ENCODE results near the gene SMCHD1. TPM values are rescaled to one million over a fixed set of nuclear protein-coding genes. Genes with fewer than 3 reads are reported as not detected.

The SMCHD1 gene
- total RNA-seq, 1 experiment from 2014 or later, result 180 TPM

DNA sequence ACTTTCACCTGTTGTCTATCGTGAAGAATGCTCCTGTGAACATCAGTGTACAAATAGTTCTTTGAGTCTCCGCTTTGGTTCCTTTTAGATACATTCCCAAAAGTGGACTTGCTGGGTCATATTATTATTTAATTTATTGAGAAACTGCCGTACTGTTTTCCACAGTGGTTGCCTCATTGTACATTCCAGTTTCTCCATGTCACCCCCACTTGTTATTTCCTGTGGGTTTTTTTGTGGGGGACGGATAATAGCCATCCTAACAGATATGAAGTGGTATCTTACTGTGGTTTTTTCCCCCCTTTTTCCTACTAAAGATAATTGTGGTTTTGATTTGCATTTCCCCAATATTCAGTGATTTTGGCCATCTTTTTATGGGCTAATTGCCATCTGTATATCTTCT is 53.8 kb downstream of the SMCHD1 start:
- H3K27me3 ChIP-seq (ENCODE audit: low read length), result no peaks in the 10 kb centered on the region
- no peaks in the 10 kb centered on the region for H3K9me2 ChIP-seq (replicated peaks; ENCODE audit: insufficient read depth, low read length)
- no peaks in the 10 kb centered on the region for H4K20me1 ChIP-seq (ENCODE audit: insufficient read depth, low read depth, low read length)
- H3K4me3 ChIP-seq (ENCODE audit: low read length), result no peak overlapping the region
- no peaks in the 10 kb centered on the region for H3K4me1 ChIP-seq (ENCODE audit: low read length)
- H3K27ac ChIP-seq (ENCODE audit: low read length), result no peak overlapping the region
- no peak for DNase-seq
- H2AFZ ChIP-seq (ENCODE audit: low read length), result no peak overlapping the region
- H3K9me3 ChIP-seq (ENCODE audit: low read length), result no peaks in the 10 kb centered on the region
- no peak overlapping the region for H3K9ac ChIP-seq (ENCODE audit: low read length)
- no peak overlapping the region for H3K4me2 ChIP-seq (ENCODE audit: low read depth, low read length, poor library complexity, severe bottlenecking)
- peaks cover 62% of the 10 kb centered on the region for H3K79me2 ChIP-seq (ENCODE audit: low read length)
- peaks cover 76% of the 10 kb centered on the region for H3K36me3 ChIP-seq (ENCODE audit: insufficient read depth, low read length)

DNA sequence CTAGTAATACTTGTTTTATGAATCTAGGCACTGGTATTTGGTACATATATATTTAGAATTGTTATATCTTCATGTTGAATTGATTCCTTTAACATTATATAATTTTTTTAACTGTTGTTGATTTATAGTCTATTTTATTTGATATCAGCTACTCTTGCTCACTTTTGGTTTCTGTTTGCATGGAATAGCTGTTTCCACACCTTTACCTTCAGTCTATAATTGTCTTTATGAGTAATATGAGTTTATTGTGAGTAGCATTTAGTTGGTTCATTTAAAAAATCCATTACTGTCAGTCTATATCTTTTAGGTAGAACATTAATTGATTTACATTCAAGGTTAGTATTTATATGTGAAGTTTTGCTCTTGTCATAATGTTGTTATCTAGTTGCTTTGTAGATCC is 58.6 kb downstream of the SMCHD1 start:
- Histone ChIP-seq H3K27me3 (ENCODE audit: low read length) (no peaks in the 10 kb centered on the region), H3K27ac (ENCODE audit: low read length) (no peak overlapping the region), H3K9me2 (replicated peaks; ENCODE audit: insufficient read depth, low read length) (no peaks in the 10 kb centered on the region), H3K4me2 (ENCODE audit: low read depth, low read length, poor library complexity, severe bottlenecking) (no peak overlapping the region), H3K36me3 (ENCODE audit: insufficient read depth, low read length) (peaks cover 61% of the 10 kb centered on the region), H2AFZ (ENCODE audit: low read length) (no peak overlapping the region), H4K20me1 (ENCODE audit: insufficient read depth, low read depth, low read length) (0 out of 2 replicates have a peak, but pooled peaks cover 6% of the 10 kb centered on the region), H3K9me3 (ENCODE audit: low read length) (no peaks in the 10 kb centered on the region), H3K4me3 (ENCODE audit: low read length) (no peak overlapping the region), H3K4me1 (ENCODE audit: low read length) (no peaks in the 10 kb centered on the region), H3K9ac (ENCODE audit: low read length) (no peak overlapping the region), H3K79me2 (ENCODE audit: low read length) (peaks cover 82% of the 10 kb centered on the region)
- DNase-seq, result no peak

DNA sequence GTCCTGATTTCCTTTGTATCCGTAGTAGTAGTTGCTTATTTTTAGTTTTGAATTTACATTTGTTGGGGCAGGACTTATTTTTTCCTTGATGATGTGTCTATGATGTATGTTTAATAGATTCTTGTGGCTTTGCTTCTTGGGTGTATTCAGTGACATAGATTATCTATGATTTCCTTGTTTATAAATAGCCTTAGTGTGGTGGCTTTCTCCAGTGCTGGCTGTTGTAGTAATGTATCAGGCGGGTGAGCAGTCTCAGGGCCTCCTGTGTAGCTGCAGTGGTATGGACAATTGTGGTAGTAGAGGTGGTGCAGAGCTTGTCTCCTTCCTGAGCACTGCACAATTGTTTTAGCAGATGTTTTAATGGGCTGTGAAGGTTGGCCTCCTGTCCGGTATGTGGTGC is 60.5 kb downstream of the SMCHD1 start:
- H3K36me3 ChIP-seq (ENCODE audit: insufficient read depth, low read length), result peaks cover 50% of the 10 kb centered on the region

DNA sequence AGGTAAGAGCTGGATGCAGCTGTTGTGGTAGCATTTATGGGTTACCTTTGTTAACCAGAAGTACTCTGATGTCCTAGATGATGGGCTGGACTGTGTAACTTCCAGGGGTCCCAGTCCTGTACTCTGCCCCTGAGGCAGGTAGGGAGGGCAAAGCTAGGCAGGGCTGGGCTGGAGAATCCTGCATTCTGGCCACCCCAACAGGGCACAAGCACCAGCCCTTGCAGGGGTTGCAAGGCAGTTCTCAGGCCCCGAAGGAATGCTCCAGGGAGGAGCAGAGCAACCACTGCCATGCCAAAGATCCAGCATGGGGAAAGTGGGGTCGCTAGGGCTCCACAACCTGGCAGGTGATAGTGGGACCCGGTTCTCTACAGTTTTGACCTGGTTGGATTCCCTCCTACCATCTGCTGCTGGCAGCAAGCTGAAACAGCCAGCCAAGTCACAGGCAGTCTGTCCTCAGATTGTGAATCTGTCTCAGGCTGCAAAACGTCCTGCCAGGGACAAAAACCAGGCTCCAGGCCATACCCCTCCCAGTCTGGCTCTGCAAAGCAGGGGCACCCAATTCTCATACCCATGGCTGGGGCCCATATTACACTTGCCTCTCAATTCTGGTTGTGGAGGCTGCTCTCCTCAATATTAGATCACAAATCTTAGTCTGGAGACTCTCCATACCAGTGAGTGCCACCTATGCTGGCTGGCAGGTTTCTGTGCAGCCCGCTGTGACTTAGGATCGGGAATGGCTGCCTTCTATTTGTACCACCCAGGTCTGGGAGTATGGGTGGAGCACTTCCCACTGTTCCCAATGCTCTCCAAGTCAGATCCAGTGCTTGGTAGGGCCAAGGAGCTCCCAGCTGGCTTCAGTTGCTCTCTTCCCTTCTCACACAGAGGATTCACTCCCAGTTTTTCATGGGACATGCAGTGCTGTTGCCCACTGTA is 61.1 kb downstream of the SMCHD1 start:
- Histone ChIP-seq H3K27ac (ENCODE audit: low read length) (no peak overlapping the region), H3K79me2 (ENCODE audit: low read length) (peaks cover 80% of the 10 kb centered on the region), H3K4me1 (ENCODE audit: low read length) (peaks cover 15% of the 10 kb centered on the region), H3K9ac (ENCODE audit: low read length) (no peak overlapping the region), H4K20me1 (ENCODE audit: insufficient read depth, low read depth, low read length) (0 out of 2 replicates have a peak, but pooled peaks cover 6% of the 10 kb centered on the region), H3K4me3 (ENCODE audit: low read length) (no peak overlapping the region), H3K9me3 (ENCODE audit: low read length) (no peaks in the 10 kb centered on the region), H3K27me3 (ENCODE audit: low read length) (no peaks in the 10 kb centered on the region), H3K4me2 (ENCODE audit: low read depth, low read length, poor library complexity, severe bottlenecking) (no peak overlapping the region), H3K36me3 (ENCODE audit: insufficient read depth, low read length) (peaks cover 55% of the 10 kb centered on the region), H2AFZ (ENCODE audit: low read length) (no peak overlapping the region), H3K9me2 (replicated peaks; ENCODE audit: insufficient read depth, low read length) (no peaks in the 10 kb centered on the region)
- DNase-seq, result no peak

More for the DNA sequence above, 60.5 kb downstream of the SMCHD1 start:
- Histone ChIP-seq H3K9me3 (ENCODE audit: low read length) (no peaks in the 10 kb centered on the region), H3K9me2 (replicated peaks; ENCODE audit: insufficient read depth, low read length) (no peaks in the 10 kb centered on the region), H3K4me2 (ENCODE audit: low read depth, low read length, poor library complexity, severe bottlenecking) (no peak overlapping the region), H3K79me2 (ENCODE audit: low read length) (peaks cover 76% of the 10 kb centered on the region), H3K9ac (ENCODE audit: low read length) (no peak overlapping the region), H3K27ac (ENCODE audit: low read length) (no peak overlapping the region), H3K27me3 (ENCODE audit: low read length) (no peaks in the 10 kb centered on the region), H3K4me1 (ENCODE audit: low read length) (peaks cover 8% of the 10 kb centered on the region), H4K20me1 (ENCODE audit: insufficient read depth, low read depth, low read length) (0 out of 2 replicates have a peak, but pooled peaks cover 6% of the 10 kb centered on the region), H3K4me3 (ENCODE audit: low read length) (no peak overlapping the region), H2AFZ (ENCODE audit: low read length) (no peak overlapping the region)
- no peak for DNase-seq

DNA sequence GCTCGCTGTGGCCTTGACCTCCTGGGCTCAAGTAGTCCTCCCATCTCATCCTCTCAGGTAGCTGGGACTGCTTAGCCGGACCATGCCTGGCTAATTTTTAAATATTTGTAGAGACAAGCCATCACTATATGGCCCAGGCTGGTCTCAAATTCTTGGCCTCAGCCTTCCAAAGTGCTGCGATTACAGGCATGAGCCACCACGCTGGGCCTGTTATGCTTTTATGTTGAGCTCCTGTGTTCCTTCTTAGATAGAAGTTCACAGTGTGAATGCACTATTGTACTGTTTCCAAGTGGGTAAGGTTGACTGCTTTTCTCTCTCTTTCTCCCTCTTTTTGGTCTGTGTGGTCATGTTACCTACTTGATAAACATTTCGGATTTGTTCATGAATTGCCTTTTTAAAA is 61.9 kb downstream of the SMCHD1 start:
- 0 out of 2 replicates have a peak, but pooled peaks cover 6% of the 10 kb centered on the region for H4K20me1 ChIP-seq (ENCODE audit: insufficient read depth, low read depth, low read length)
- no peak overlapping the region for H2AFZ ChIP-seq (ENCODE audit: low read length)
- H3K27me3 ChIP-seq (ENCODE audit: low read length), result no peaks in the 10 kb centered on the region
- H3K9ac ChIP-seq (ENCODE audit: low read length), result no peak overlapping the region
- no peak overlapping the region for H3K27ac ChIP-seq (ENCODE audit: low read length)
- no peaks in the 10 kb centered on the region for H3K9me2 ChIP-seq (replicated peaks; ENCODE audit: insufficient read depth, low read length)
- no peaks in the 10 kb centered on the region for H3K9me3 ChIP-seq (ENCODE audit: low read length)
- H3K36me3 ChIP-seq (ENCODE audit: insufficient read depth, low read length), result peaks cover 55% of the 10 kb centered on the region
- H3K4me2 ChIP-seq (ENCODE audit: low read depth, low read length, poor library complexity, severe bottlenecking), result no peak overlapping the region
- peaks cover 17% of the 10 kb centered on the region for H3K4me1 ChIP-seq (ENCODE audit: low read length)
- no peak for DNase-seq
- H3K79me2 ChIP-seq (ENCODE audit: low read length), result peaks cover 80% of the 10 kb centered on the region
- no peak overlapping the region for H3K4me3 ChIP-seq (ENCODE audit: low read length)

DNA sequence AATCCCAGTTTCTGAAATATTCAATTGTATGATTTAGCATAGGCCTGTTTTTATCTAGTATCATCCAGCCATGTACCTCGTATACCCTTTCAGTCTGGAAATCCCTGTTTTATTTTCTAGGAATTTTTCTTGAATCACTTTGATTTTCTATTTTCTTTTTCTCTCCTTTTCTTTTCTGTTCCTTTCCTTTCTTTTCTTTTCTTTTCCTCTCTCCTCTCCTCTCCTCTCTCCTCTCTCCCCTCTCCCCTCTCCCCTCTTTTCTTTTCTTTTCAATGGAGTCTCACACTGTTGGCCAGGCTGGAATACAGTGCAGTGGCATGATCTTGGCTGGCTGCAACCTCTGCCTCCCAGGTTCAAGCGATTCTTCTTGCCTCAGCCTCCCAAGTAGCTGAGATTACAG is 63.5 kb downstream of the SMCHD1 start:
- no peaks in the 10 kb centered on the region for H3K27me3 ChIP-seq (ENCODE audit: low read length)
- H3K27ac ChIP-seq (ENCODE audit: low read length), result no peak overlapping the region

DNA sequence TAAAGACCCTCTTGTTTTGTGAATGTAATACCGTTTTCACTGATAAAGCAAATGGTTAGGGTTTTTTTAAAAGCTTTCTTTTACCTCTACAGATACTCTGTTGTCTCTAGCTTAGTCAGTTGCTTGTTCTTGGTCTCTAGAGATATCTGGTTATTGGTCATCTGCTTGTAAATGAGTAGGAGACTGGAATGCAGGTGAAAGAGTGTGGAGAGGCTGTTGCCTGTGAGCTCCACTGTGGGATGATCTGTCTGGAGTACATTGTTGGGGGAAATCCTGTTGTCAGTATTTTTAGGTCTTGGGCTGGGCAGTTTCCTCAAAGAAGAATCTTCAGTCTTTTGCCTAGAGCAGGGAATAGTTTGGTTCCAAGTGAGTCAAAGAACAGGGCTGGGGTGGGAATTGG is 67.7 kb downstream of the SMCHD1 start:
- Histone ChIP-seq H3K9me2 (replicated peaks; ENCODE audit: insufficient read depth, low read length) (no peaks in the 10 kb centered on the region), H3K79me2 (ENCODE audit: low read length) (peaks cover 58% of the 10 kb centered on the region), H3K4me2 (ENCODE audit: low read depth, low read length, poor library complexity, severe bottlenecking) (no peak overlapping the region), H4K20me1 (ENCODE audit: insufficient read depth, low read depth, low read length) (no peaks in the 10 kb centered on the region), H3K27me3 (ENCODE audit: low read length) (no peaks in the 10 kb centered on the region), H3K9ac (ENCODE audit: low read length) (no peak overlapping the region), H3K4me3 (ENCODE audit: low read length) (no peak overlapping the region), H3K27ac (ENCODE audit: low read length) (no peak overlapping the region), H3K9me3 (ENCODE audit: low read length) (no peaks in the 10 kb centered on the region), H3K4me1 (ENCODE audit: low read length) (peaks cover 17% of the 10 kb centered on the region), H2AFZ (ENCODE audit: low read length) (no peak overlapping the region), H3K36me3 (ENCODE audit: insufficient read depth, low read length) (peaks cover 50% of the 10 kb centered on the region; the same call in 1 of the 2 replicates)
- no peak for DNase-seq

More for the DNA sequence above, 63.5 kb downstream of the SMCHD1 start:
- Histone ChIP-seq H3K36me3 (ENCODE audit: insufficient read depth, low read length) (peaks cover 50% of the 10 kb centered on the region), H2AFZ (ENCODE audit: low read length) (no peak overlapping the region), H3K4me3 (ENCODE audit: low read length) (no peak overlapping the region), H3K9me2 (replicated peaks; ENCODE audit: insufficient read depth, low read length) (no peaks in the 10 kb centered on the region), H3K9me3 (ENCODE audit: low read length) (no peaks in the 10 kb centered on the region), H3K4me1 (ENCODE audit: low read length) (peaks cover 17% of the 10 kb centered on the region), H3K79me2 (ENCODE audit: low read length) (peaks cover 78% of the 10 kb centered on the region), H3K4me2 (ENCODE audit: low read depth, low read length, poor library complexity, severe bottlenecking) (no peak overlapping the region), H3K9ac (ENCODE audit: low read length) (no peak overlapping the region), H4K20me1 (ENCODE audit: insufficient read depth, low read depth, low read length) (0 out of 2 replicates have a peak, but pooled peaks cover 6% of the 10 kb centered on the region)
- no peak for DNase-seq

DNA sequence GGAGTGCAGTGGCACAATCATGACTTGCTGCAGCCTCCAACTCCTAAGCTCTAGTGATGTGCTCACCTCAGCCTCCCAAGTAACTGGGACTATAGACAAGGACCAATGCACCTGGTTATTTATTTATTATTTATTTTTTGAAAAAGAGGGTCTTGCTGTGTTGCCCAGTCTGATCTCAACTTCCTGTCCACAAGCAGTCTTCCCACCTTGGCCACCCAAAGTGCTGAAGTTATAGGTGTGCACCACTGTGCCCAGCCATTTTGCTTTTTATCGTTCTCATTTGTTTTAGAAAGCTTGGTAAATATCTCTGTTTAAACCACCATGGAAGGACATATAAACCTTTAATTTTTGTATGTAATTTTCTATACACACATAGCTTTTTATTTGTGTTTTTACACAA is 74.2 kb downstream of the SMCHD1 start:
- H3K4me3 ChIP-seq (ENCODE audit: low read length), result no peak overlapping the region
- no peak overlapping the region for H2AFZ ChIP-seq (ENCODE audit: low read length)
- H3K27me3 ChIP-seq (ENCODE audit: low read length), result no peaks in the 10 kb centered on the region
- peaks cover 78% of the 10 kb centered on the region for H3K36me3 ChIP-seq (ENCODE audit: insufficient read depth, low read length)
- no peaks in the 10 kb centered on the region for H4K20me1 ChIP-seq (ENCODE audit: insufficient read depth, low read depth, low read length)
- H3K79me2 ChIP-seq (ENCODE audit: low read length), result peaks cover 11% of the 10 kb centered on the region; the same call in 1 of the 2 replicates
- no peak overlapping the region for H3K4me2 ChIP-seq (ENCODE audit: low read depth, low read length, poor library complexity, severe bottlenecking)
- no peak overlapping the region for H3K27ac ChIP-seq (ENCODE audit: low read length)
- no peak overlapping the region for H3K9ac ChIP-seq (ENCODE audit: low read length)
- H3K9me2 ChIP-seq (replicated peaks; ENCODE audit: insufficient read depth, low read length), result no peaks in the 10 kb centered on the region
- no peak for DNase-seq
- no peaks in the 10 kb centered on the region for H3K9me3 ChIP-seq (ENCODE audit: low read length)
- H3K4me1 ChIP-seq (ENCODE audit: low read length), result no peaks in the 10 kb centered on the region
